HG02840 (cell line): ENCODE data around the gene PRKG1.

Experiments used
- ATAC-seq: cut with Tn5 transposase; IDR thresholded peaks from one replicate; pipeline ENCODE4 v1.9.1; 2021; ENCODE audit warnings: mild to moderate bottlenecking, moderate library complexity, moderate number of reproducible peaks; ENCODE audit not compliant: unreplicated experiment, low FRiP score

PRKG1 gene

GRCh38 chr10:52248697-52249306 lies 1174.5 kb downstream of the PRKG1 start:
- ATAC-seq, result no peak

- no peak for ATAC-seq
These were observed 1175.6 kb downstream of the PRKG1 start for GRCh38 chr10:52249850-52250395.

GRCh38 chr10:52250510-52250909 lies 1176.2 kb downstream of the PRKG1 start:
- no peak for ATAC-seq

GRCh38 chr10:52252307-52252706 lies 1178.0 kb downstream of the PRKG1 start:
- ATAC-seq, result no peak

GRCh38 chr10:52256832-52257691 lies 1182.8 kb downstream of the PRKG1 start:
- ATAC-seq, result peak; percentile 100

GRCh38 chr10:52257692-52258075 lies 1183.4 kb downstream of the PRKG1 start:
- ATAC-seq, result peak; percentile 78

- ATAC-seq, result no peak
These were observed 1184.6 kb downstream of the PRKG1 start for GRCh38 chr10:52258799-52259425.

GRCh38 chr10:52259426-52259812 lies 1185.1 kb downstream of the PRKG1 start:
- no peak for ATAC-seq

GRCh38 chr10:52261362-52261761 lies 1187.1 kb downstream of the PRKG1 start:
- ATAC-seq, result no peak

GRCh38 chr10:52265131-52265926 lies 1191.0 kb downstream of the PRKG1 start:
- ATAC-seq, result no peak

GRCh38 chr10:52266858-52267257 lies 1192.6 kb downstream of the PRKG1 start:
- ATAC-seq, result no peak

GRCh38 chr10:52268790-52269189 lies 1194.5 kb downstream of the PRKG1 start:
- no peak for ATAC-seq

- no peak for ATAC-seq
These were observed 1194.9 kb downstream of the PRKG1 start for GRCh38 chr10:52269233-52269632.

- no peak for ATAC-seq
These were observed 1201.9 kb downstream of the PRKG1 start for GRCh38 chr10:52276163-52276562.

- ATAC-seq, result no peak
These were observed 1202.7 kb downstream of the PRKG1 start for GRCh38 chr10:52276986-52277385.

GRCh38 chr10:52279546-52279945 lies 1205.3 kb downstream of the PRKG1 start:
- no peak for ATAC-seq

- no peak for ATAC-seq
These were observed 1205.8 kb downstream of the PRKG1 start for GRCh38 chr10:52280051-52280450.

- ATAC-seq, result no peak
These were observed 1208.9 kb downstream of the PRKG1 start for GRCh38 chr10:52283174-52283573.

- no peak for ATAC-seq
These were observed 1210.2 kb downstream of the PRKG1 start for GRCh38 chr10:52284416-52285013.

- ATAC-seq, result no peak
These were observed 1213.6 kb downstream of the PRKG1 start for GRCh38 chr10:52287866-52288265.
